Stimulated activated CD8-positive, alpha-beta memory T cell treated with anti-CD3 and anti-CD28 coated beads, Interleukin-7, amount 100 ng/mL, for 48 hours (primary cell): Measurements from ENCODE around the gene CST3.
"Not testable (repeated sequence)": the region's sequence is repeated elsewhere in the genome, so short reads cannot be mapped to it uniquely, and the experiment has no call there.

Experiments used
- DNase-seq, 2 donors: peaks; one replicate each; pipeline ENCODE4 v3.0.0-alpha.2; 2020; ENCODE audit warnings: low read depth in 1 of 2; ENCODE audit errors: extremely low read depth in 1 of 2

CST3 gene

DNA sequence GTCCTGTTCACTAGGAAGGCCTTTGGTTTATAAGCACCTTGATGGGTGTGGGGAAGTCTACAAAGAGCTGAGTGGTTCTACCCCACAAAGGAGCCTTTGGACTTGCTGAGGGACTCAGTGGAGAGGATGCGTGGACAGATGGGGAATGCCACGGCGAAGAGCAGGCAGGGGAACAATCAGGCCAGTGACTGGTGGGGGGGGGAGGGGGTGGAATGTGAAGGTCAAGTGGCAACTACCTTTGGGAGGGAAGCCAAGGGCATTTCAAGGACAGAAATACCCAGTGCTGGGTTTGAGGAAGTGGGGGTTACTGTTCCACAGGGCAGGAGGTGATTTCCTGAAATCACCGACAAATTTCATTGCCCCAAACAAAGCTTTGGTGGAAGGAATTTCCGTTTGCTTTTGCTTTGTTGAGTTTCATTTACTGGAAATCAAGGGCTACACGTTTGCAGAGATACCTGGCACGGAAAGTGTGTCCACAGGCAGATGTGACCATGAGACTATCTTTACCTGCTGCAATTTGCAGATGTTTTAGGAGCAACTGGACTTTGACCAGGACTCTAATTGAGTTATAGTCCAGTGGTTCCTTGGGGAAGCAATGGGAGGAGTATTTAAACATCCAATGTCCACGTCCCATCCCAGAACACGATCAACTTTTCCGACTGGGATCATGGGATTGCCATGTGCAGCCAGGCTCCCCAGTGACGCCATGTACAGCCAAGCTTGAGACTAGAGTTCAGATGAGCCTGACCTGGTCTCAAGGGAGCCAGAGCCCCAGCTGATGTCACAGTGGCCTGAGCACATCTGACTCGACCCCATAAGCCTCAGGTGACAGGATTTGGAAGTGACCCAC, 8.0 kb downstream of the CST3 start:
- DNase-seq, result no peak

DNA sequence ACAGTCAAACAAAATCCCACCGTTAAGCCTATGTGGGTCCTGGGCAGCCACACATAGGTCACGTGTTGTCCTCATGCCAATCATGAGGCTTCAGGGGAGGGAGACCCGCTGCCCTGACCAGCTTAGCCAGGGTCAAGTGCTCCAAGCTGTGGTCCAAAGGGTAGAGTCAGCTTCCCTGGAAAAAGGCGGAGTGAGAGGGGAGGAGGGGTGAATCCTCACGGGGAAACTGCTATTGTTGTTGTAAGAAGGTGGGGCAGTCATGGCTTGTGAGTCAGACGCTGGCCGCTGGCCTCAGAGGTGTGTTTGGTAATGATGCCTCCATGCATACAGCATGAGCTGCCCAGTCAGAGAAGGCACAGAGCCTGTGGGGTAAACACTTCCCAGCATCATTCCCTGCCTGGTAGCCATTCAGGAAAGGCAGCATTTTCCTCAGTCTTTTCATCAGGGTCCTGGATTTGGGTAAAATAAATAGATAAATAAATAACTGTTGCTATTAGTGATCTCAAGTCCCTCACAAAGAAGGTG, 8.7 kb downstream of the CST3 start:
- no peak for DNase-seq

DNA sequence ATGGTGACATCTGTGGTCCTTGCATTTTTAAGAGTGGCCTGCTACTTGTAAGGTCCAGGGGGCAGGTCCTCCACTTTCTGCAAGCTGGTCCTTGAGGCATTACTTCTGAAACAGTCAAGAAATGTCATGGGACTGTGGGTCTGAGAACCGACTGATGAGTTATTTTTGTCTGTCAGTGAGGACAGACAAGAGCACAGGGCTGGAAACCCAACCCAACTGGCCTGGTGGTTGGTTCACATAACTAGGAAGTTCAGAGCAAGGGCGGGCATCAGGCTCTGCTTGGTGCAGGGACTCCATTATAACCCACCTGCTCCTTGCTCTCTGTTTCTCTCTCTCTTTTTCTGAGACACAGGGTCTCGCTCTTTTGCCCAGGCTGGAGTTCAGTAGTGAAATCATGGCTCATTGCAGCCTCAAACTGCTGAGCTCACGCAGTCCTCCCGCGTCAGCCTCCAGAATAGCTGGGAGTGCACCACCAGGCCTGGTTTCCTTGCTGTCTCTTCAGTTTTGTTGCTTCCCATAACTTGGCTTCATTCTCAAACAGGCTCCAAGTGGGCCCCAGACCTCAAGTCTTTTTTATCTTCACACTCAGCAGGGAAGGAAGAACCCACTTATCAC, 9.2 kb downstream of the CST3 start:
- no peak for DNase-seq

DNA sequence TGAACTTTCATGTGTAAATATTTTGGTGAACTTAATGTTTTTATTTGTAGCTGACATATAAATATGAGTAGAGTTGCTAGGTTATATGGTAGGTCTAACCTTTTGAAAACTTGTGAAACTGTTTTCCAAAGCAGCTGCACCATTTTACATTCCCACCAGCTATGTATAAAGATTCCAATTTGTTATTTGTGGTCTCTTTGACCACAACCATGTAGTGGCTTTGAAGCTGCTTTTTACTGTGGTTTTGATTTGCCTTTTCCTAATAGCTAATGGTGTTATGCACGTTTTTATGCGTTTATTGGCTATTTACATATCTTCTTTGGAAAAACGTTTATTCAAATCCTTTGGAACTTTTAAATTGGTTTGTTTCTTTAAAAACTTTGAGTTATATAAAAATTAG, 10.3 kb downstream of the CST3 start:
- DNase-seq, result no peak

DNA sequence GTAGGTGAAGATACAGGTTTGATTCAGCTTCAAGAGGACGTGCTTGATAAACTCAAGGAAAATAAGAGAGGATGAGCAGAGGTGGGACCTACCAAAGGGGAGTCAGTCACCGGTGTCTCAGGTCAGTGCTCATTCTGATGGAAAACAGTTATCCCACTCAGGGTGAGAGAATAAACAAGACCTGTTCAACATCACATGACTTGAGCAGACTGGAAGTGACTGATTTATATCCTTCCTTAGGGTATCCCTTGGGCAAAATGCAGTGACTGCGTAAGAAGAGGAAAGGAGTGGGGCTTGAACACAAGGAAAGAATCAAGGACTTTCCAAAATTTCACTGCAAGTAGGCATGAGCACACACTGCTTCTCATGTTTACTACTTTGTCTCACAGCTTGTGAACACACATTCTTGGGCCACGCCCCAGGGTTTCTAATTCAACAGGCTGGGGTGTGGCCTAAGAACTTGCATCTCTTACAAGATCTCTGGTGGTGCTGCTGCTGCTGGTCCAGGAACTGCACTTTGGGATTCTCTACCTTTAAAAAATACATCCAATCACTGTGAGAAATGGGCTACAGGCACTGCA, 11.6 kb downstream of the CST3 start:
- DNase-seq, result no peak

DNA sequence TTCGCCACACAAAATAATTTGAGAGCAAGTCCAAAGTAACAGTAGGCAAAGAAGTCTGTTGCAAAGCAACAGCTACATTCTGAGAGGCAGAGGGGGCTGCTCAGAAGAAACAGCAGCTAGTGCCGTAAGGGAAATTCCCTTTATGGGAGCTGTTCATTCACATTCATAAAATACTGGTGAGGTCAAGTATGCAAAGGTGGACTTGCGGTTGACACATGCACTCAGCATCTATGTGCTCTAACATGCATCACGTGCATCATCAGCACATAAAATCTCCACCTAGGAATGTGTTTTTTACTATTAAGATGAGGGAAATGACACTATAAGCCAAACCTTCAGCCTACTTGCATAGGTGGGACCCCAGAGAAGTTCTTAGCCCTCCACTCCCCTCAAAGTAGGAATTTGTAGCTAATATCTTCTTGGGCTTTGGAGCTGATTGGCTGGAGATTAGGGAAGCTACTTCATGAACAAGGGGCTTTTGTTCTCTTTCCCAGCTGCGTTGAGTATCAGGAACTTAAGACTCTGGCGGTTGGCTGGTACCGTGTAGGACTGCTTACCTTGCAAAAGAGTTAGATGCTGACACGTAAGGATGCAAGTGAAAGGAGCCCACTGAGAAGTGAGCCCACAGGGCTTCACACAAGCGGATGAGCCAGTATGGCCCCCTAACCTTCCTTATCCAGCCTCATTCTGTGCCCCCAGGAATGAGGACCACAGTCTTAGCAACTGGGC, 12.4 kb downstream of the CST3 start:
- DNase-seq, result no peak

DNA sequence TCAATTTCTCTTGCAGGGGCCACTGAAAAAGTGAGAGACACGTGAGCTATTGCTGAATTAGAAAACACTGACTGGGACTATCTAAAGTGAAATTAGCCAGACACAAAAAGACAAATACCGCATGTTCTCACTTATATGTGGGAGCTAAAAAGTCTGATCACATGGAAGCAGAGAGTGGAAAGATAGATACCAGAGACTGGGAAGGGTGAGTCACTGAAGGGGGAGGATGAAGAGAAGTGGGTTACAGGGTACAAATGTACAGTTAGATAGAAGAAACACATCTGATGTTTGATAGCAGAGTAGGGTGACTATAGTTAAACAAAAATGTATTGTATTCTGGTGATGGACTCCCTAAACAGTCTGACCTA, 13.4 kb downstream of the CST3 start:
- DNase-seq, result no peak

DNA sequence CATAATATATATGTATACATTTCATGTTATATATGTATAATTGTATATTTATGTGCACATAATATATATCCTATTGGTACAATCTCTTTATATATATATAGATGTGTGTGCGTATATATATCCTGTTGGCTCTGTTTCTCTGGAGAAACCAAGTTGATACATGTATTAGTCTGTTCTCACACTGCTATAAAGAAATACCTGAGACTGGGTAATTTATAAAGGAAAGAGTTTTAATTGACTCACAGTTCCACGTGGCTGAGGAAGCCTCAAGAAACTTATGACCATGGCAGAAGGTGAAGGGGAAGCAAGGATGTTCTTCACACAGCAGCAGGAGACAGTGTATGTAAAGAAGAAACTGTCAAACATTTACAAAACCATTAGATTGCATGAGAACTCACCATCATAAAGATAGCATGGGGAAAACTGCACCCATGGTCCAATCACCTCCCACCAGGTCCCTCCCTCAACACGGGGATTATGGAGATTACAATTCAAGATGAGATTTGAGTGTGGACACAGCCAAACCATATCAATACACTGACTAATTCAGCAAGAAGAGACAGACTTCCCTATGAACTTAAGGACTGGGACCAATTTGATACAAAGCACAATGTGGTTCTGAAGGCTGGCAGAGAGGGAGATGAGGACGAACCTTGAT, 14.0 kb downstream of the CST3 start:
- DNase-seq, result no peak

DNA sequence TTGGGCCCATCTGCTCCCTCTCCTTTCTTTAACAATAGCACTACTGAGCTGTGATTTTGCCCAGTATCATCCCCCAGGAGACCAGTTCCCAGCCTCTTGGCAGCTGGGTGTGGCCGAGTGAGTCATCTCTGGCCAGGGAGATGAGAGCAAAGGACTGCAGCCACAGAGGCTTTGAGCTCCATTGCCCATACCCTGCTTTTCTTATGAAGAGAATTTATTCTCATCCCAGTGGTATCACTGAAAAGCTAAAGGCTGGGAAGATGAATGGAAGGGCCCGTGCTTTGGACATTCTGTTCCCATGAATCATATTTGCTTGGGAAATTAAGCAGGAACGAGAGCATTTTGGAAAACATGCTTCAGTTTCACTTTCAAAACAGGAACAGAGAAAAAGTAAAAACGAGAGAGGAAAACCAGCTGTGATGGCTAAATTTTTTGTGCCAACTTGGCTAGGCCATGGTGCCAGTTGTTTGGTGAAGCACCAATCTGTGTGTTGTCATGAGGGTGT, 14.9 kb downstream of the CST3 start:
- DNase-seq, result no peak

DNA sequence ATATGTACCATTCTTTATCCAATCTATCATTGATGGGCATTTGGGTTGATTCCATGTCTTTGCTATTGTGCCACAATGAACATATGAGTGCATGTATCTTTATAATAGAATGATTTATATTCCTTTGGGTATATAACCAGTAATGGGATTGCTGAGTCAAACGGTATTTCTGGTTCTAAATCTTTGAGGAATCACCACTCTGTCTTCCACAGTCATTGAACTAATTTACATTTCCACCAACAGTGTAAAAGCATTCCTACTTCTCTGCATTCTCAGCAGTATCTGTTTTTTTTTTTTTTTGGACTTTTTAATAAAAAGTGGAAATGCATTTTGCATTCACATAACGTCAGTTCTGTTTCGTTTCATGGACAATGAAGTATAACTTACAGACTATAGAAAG, 15.4 kb downstream of the CST3 start:
- DNase-seq, result not testable (repeated sequence)

DNA sequence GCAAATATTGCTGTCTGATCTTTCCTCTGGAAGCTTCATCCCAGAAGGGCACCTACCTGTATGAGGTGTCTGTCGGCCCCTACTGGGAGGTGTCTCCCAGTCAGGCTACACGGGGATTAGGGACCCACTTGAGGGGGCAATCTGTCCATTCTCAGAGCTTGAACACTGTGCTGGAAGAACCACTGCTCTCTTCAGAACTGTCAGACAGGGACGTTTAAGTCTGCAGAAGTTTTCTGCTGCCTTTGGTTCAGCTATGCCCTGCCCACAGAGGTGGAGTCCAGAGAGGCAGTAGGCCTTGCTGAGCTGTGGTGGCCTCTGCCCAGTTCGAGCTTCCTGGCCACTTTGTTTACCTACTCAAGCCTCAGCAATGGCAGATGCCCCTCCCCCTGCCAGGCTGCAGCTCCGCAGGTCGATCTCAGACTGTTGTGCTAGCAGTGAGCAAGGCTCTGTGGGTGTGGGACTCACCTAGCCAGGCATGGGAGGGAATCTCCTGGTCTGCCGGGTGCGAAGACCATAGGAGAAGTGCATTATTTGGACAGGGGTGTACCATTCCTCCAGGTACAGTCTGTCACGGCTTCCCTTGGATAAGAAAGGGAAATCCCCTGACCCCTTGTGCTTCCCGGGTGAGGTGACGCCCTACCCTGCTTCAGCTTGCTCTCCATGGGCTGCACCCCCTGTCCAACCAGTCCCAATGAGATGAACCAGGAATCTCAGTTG, 16.9 kb downstream of the CST3 start:
- not testable (repeated sequence) for DNase-seq

DNA sequence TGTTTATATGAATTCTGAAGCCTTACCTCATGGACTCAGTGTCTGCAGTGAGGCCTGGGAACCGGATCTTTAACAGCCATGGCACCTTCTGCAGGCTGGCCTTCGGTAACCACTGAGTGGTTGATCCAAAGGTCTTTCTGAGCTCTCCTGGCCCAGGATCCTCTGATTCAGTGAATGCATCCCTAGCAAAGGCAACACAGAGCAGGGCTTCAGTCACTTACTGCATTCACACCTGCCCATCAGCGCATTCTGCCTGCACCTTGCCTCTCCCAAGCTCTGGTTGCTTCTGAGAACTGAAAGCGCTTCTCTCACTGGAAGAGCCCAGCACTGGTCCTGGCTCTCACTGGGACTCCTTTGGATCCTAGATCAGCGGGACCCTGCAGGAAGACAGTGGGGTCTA, 23.6 kb downstream of the CST3 start:
- no peak for DNase-seq

DNA sequence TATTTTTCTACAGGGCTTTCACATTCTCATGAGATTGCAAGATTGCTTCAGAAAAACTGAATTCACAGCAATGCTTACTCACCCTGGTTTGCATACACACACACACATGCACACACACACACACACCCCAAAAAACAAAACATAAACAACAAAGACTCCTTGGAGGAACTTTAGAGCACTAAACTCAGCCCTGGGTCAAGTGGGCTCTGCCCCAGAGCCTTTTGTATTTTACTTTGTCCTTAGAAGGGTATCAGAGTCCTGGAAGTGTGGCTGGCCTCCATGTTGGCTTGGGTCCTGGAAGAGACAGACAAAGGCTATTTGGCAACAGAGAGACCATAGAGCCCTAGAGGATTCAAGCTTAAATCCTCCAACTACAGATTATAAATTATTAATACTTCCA, 24.1 kb downstream of the CST3 start:
- no peak for DNase-seq

DNA sequence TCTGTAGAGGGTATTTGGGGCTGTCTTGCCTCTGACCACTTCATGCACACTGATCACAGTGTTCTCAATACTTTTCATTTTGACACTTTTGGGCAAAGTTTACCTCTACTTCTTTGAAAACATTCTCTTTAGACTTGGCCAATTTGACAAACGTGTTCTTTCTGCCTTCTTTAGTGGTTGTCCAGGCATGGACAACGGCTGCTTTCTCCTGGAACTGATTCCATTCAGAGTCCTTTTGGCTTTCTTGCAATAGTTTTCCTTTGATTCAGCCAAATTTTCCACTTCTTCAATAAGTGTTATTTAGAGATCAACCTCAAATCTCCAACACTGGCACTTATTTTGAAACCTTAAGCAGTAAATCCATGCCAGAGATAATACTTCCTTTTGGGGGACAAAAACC, 25.4 kb downstream of the CST3 start:
- no peak for DNase-seq

DNA sequence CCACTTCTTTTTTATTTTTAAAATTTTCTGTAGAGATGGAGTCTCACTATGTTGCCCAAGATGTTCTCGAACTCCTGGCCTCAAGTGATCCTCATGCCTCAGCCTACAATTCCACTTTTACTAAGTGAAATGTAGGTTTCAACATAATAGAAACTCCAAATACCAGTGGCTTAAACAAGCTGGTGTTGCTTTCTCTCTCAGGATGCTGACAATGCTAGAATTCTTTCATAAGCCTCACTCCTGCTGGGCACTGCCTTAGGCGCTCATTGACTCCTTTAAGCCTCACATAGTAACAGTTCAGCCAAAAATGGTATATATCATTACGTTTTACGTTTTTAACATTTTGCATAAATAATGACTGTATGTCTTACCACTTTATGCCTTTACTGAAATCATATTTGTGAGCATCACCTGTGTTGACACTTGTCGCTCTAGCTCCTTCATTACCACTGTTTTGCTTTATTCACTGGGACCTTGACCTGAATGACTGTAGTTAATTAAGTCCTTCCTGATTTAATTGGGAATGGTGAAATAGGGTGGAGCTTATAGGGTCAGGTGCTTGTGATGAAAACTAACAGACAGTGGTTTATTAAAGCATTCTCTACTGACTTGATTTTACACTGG, 28.2 kb downstream of the CST3 start:
- no peak for DNase-seq

DNA sequence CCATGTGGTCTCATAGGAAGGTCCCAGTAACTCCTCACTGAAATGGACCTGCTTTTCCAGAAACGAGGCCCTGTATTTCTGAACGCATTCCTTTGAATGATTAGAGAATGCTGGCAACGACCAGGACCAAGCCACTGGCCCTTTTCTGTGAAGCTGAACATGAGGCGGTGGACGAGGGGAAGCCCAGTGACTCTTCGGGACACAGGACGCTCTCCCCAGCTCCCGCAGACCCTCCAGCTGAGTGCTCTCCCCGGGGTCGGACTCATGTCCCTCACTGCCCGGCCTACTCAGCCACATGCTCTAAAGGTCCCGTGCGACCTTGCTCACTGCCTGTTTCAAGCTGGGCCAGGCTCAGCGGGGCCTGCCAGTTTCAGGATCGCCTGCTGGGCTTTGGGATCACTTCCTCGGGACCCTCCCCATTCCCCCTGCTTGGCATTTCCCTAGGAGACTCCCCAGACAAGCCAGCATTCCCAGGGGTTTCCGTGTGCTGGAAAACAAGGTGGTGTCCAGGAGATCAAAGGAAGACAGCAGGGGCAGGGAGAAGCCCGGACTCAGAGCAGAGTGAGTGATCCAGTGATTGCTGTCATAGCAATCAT, 29.4 kb downstream of the CST3 start:
- no peak for DNase-seq

DNA sequence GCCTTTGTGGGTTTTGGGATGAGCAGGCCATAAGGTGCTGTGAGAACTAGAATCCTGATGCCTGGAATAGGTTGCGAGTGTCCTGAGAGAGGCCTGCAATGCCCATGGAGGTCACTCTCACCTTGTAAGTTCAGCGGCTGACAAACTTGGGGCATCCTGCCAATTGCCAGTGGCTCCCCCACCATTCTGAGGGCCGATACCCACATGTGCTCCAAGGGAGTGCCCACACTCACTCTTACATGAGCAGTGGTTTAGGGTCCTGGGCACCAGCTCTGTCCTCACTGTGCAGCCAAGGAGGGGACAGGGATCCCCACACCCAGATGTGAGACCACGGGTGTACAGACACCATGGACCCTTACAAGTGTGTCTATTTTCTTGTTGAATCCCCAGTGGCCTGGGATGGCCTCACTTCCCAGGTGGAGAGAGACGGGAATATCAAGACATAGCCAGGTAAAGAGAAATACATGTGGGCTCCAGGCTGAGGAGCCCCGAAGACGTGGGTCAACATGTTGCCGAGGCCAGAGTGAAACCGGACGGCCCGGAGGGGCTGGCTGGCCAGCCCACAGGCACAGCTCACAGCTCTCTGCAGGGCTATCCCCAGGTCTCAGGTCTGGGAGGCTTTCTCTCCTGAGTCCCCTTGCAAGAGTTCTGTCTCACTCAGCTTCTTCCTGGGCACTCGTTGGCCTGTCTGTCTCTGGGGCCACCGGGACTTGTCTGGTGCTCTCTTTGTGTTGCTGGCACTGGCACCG, 30.1 kb downstream of the CST3 start:
- no peak for DNase-seq

DNA sequence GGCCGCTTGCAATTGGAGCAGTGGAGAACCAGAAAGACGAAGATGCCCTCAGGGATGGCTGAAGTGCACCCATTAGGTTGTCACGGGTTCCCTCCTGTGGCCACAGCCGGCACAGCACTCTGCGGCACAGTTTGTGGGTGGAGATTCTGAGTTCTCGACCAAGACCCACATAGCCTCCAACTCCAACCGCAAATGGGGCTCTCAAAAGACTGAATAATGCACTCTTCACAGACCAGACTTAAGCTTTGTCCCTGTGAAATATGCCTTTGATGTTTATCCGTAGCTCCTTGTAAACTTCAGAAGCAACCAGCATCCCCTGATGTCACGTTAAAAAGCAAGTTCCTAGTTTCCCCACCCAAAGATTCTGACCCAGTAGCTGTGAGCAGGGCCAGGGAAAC, 31.1 kb downstream of the CST3 start:
- peak; percentile 48 to 55 for DNase-seq
